ENCODE results near the gene PITPNC1. TPM values are rescaled to one million over a fixed set of nuclear protein-coding genes. Genes with fewer than 3 reads are reported as not detected.

PITPNC1 gene
- total and polyA plus RNA-seq, 2 of the 13 experiments (the other 11 are each of a cell fraction or from before 2014, with no cell fraction given), result 4.1 to 5.7 TPM

- Histone ChIP-seq H3K79me2 (ENCODE audit: insufficient read depth, low read length) (no peaks in the 10 kb centered on the region), H3K4me1 (ENCODE audit: insufficient read depth, low read length) (peaks cover 5% of the 10 kb centered on the region; the same call in 1 of the 2 replicates), H3K27ac (ENCODE audit: extremely low read length, insufficient read depth, low read length) (no peak overlapping the region), H3K36me3 (replicated peaks in 1 of 2; ENCODE audit: control insufficient read depth in 1 of 2, insufficient read depth in 2 of 2, low read length in 2 of 2) (no peaks in the 10 kb centered on the region), H3K4me3 (replicated peaks in 1 of 3; ENCODE audit: insufficient read depth in 1 of 3, low read depth in 2 of 3, low read length in 3 of 3) (no peak overlapping the region), H3K9me3 (ENCODE audit: low read length) (no peaks in the 10 kb centered on the region), H3K27me3 (ENCODE audit: control insufficient read depth in 1 of 2, insufficient read depth in 2 of 2, low read length in 2 of 2) (no peaks in the 10 kb centered on the region), H4K20me1 (ENCODE audit: insufficient read depth, low read length) (no peaks in the 10 kb centered on the region), H3K9ac (ENCODE audit: insufficient read depth, low read depth, low read length) (no peak overlapping the region), H2AFZ (ENCODE audit: low read length) (no peak overlapping the region), H3K4me2 (ENCODE audit: low read depth, low read length) (no peak overlapping the region)
- in situ Hi-C loops (cut with HindIII; ENCODE audit: extremely low pct_ligation_motif_present, low pct_unique_long_range_greater_than_20kb), result no loop called here
- ChIA-PET POLR2A (no interaction called here), CTCF (ENCODE audit: low intra/inter-chr PET ratio, low total read pairs) (no interaction called here)
- FAIRE-seq (no peak), DNase-seq (ENCODE audit: low spot score) (no peak), ATAC-seq (no peak)
- BruUV-seq (replicated peaks), result no TSS peak
- WGBS (ENCODE audit: low lambda C conversion rate), result 57% methylated on average over 13 of the region's 13 CpGs
- TF ChIP-seq CREB3 (CRISPR knock-in tag; IDR thresholded peaks at IDR 0.05) (no peak), NFATC3 (CRISPR knock-in tag; IDR thresholded peaks at IDR 0.05) (no peak), MXD1 (CRISPR knock-in tag; IDR thresholded peaks at IDR 0.05) (no peak), ZNF75D (CRISPR knock-in tag; IDR thresholded peaks at IDR 0.05; ENCODE audit: borderline replicate concordance) (no peak), HDAC1 (CRISPR knock-in tag; IDR thresholded peaks at IDR 0.05) (no peak), ZNF3 (CRISPR knock-in tag; IDR thresholded peaks at IDR 0.05) (no peak), ZNF790 (CRISPR knock-in tag; IDR thresholded peaks at IDR 0.05; ENCODE audit: borderline replicate concordance) (no peak), ZNF616 (CRISPR knock-in tag; IDR thresholded peaks at IDR 0.05; ENCODE audit: low read depth) (no peak), SIN3A (IDR thresholded peaks at IDR 0.05; ENCODE audit: borderline replicate concordance, low read depth, low read length) (no peak), ATRX (CRISPR knock-in tag; IDR thresholded peaks at IDR 0.05; ENCODE audit: borderline replicate concordance) (no peak)
- intact Hi-C loops (cut with micrococcal nuclease; ENCODE audit: unreplicated experiment), result no loop called here
These were observed 197.7 kb downstream of the PITPNC1 start for GRCh38 chr17:67574658-67575293.
